GM19043 (cell line): ENCODE results near the gene MZT2B.
A peak's percentile ranks its signal among the peaks of the same experiment; 100 is the strongest.
"Not testable (repeated sequence)": the region's sequence is repeated elsewhere in the genome, so short reads cannot be mapped to it uniquely, and the experiment has no call there.

Source experiments
- ATAC-seq: cut with Tn5 transposase; IDR thresholded peaks from one replicate; pipeline ENCODE4 v1.9.1; 2021; ENCODE audit warnings: low read depth; ENCODE audit not compliant: unreplicated experiment

MZT2B gene

GRCh38 chr2:130152136-130152815 lies 29.8 kb upstream of the MZT2B start:
- ATAC-seq: not testable (repeated sequence)

DNA sequence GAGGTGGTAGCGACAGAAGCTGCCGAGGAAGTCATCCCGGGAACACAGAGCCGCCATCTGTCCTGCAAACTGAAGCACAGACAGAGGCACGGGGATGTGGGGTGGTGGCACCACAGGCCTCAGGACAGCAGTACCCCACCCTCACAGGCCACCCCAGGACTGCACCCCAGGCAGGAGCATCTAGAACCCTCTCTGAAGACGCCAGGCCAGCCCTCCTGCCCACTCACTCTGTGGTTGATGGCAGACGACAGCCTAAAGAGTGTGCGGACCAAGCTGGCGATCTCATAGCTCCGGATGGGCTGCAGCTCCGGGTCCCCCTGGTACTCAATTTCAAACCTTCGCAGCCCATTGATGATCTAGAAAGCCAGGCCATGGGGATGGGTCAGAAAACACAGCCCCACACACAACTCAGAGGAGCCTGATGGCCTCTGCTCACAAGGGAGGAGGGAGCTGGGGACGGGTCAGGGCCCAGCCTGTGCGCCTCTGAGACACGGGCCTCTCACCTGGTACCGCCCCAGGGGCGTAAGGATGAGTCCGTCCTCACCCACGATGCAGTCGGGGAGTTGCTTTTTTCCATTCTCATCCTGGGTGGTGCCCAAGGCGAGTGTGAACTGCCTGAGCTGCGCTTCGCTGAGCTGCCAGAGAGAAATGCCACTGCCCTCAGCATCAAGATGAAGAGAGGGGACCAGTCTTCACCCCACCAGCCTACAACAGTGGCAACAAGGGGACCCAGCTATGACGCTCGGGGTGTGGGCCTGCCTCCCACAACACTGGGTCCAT lies 29.1 kb upstream of the MZT2B start:
- ATAC-seq: no peak

DNA sequence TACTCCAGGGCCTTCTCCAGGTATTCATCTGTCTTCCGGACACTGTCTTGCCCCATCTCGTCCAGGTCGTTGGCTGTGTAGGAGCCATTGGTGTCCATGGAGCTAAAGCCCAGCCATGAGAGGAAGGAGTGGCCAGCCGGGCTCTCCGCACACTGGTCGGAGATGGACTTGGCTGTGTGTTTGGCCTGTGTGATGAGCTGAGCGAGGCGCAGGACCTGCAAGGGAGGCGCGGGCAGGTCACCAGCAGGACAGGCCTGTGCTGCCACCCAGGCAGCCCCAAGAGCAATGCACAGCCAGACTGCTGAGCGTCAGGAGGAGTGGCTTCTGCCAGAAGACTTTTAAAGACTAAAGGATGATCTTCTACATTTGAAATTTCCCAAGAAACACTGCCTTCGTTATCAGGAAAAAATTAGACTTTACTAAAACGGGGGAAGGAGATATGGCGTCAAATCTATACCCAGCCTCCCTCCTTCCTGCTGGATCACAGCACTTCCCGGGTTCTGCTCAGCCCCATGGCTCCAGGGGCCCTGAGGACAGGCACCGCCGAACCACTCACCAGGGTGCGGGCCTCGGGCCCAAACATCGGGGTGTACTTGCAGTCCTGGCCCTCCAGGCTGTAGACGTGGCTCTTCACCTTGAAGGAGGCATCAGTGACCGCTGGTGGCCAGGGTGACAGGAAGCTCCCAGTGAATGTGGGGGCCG lies 28.2 kb upstream of the MZT2B start:
- ATAC-seq: not testable (repeated sequence)

DNA sequence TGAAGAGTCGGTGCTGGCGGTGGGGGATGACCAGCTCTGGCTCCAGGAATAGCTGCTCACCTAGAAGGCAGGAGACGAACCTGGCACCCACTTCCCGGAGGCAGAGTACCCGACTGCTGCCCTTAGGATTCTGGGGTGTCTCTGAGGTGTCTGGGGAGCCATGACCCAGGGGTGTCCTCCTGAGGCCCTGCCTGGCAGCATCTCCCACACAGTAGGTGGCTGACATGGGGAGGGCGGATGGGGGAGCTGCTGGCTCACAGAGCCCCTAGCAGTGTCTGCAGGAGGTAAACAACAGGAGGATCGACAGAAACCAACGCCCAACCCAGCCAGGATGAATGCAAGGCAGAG lies 27.7 kb upstream of the MZT2B start:
- ATAC-seq: not testable (repeated sequence)

- ATAC-seq: no peak
These were observed 27.0 kb upstream of the MZT2B start for GRCh38 chr2:130154773-130155765.

DNA sequence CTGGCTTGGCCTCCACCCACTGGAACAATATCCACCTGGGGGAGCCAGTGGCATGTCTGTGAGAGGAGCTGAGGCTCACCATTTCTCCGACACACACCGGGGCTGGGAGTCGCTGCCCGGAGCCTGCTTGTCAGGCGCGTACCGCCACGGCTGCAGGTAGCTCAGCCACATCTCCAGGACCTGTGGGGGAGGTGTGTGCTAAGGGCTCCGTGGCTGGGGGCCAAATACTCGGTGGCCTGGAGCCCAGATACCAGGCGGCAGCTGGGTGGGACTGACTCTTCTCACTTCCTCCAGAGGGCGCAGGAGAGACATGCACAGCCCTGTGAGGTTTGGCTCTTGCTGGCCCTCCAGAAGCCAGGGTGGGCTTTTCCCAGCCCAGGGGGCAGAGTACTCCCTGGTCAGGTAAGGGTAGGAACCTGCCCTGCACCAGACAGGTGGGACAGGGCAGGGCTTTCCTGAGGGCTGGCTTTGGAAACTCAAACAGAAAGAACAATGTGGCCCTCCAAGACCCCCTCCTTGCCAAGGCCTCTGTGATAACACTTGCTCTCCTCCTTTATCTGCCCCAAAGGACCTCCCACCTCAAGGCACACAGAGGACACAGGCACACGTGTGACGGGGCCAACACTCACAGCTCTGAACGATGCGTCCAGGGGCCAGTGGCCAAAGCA lies 26.0 kb upstream of the MZT2B start:
- ATAC-seq: not testable (repeated sequence)

DNA sequence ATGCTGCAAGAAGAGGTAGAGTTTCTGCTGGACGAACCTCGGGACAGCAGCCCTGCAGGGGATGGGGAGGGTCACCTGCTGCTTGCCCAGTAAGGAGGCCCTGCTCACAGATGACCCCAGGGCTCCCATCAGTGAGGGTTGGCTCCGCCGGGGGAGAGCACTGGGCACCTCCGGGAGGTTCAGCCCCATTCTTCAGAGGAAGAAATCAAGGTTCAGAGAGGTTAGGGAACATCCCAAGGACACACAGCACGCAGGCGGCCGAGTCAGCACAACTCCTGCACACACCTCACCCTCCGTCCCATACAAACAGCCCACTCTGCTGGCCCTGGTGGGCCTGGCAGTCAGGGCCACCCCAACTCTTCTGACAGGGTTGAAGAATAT lies 25.4 kb upstream of the MZT2B start:
- ATAC-seq: no peak

DNA sequence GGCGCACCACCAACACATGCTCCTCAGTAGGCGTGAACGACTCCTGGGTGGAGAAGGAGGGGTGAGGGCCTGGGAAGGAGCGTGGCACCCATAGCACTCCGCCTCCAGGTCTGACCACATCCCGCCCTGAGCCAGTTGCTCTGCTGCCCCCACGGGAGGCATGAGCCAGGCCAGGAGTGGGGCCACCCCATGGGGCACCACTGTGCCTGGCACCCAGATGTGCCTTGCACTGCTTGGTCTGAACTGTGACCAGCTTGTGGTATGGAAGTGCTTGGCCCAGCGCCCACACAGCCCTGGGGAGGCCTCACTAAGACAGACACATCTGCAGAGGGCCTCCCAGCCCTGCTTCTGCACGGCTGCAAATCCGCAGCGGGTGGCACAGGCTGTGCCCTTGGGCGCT lies 24.7 kb upstream of the MZT2B start:
- not testable (repeated sequence) for ATAC-seq

GRCh38 chr2:130157825-130158514 lies 24.1 kb upstream of the MZT2B start:
- ATAC-seq: peak; percentile 88

GRCh38 chr2:130158631-130159030 lies 23.4 kb upstream of the MZT2B start:
- ATAC-seq: no peak

GRCh38 chr2:130159376-130159775 lies 22.7 kb upstream of the MZT2B start:
- not testable (repeated sequence) for ATAC-seq

DNA sequence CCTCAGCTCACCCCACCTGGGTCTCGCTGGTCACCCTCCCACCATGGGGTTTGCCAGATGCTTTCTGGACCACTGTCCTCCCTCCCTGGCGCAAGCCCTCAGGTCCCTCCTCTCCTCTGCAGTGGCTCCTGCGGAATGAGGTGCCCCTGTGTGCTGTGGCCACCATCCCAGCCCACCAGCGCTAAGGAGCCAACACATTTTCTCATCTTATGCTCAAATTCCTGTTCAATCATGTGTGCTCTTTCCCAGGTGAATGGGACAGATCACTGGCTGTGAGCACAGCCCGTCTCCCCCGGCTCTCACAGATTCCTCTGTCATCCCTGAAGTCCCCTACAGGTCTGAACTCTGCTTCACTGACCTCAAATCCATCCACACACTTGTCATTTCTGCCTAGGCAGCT lies 21.9 kb upstream of the MZT2B start:
- no peak for ATAC-seq

DNA sequence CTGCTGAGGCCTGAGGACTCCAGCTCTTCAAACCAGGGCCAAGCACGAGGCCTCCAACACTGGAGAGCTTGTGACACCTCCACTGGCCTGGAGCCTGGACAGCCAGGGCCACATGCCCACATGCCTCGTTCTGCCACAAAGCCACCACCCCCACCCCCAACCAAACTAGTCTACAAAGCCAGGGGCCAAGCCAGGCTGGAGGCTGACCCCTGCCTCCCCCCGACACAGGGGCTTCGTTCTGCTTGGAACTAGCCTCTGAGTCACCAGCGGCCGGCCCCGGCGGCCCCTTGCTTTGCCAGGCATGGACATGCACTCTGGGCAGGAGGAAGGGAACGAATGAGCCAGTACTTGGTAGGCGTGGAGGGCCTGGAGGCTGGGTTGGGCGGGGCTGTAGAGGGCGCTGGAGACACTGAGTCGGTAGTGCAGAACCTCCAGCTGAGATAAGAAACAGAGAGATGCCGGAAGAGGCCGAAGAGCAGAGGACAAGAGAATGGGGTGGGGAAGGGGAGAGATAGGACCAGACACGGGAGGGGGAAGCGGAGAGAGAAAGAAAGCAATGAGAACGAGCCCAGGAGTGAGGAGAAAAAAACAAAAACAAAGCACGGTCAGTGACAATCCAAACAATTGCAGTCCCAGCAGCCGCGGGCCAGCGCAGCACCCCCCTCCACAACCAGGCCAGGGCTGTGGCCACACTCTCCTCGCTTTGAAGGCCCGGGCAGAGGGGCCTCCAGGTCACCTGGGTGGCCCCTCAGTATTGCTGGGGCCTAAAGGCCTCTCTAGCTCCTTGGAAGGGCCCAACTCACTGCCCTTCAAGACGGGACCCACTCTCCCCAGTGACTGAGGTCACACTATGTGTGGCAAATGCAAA lies 21.0 kb upstream of the MZT2B start:
- not testable (repeated sequence) for ATAC-seq

DNA sequence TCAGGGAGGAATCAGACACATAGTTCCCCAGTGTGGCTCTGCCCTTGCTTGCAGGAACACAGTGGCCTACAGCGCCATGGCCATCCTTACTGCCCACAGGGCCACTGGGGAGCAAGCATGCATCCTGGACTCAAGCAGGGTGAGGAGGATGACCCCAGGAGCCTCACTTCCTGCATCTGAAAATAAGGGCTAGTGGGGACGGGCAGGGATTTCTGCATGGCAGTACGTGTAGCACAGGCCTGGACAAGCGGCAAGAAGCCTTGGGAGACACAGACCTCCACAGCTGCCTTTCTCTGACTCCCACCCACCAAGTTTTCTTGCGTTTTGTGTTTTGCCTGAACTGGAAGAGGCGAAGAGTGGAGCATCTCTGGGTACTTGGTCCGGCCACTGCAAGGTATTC lies 19.6 kb upstream of the MZT2B start:
- ATAC-seq: not testable (repeated sequence)

DNA sequence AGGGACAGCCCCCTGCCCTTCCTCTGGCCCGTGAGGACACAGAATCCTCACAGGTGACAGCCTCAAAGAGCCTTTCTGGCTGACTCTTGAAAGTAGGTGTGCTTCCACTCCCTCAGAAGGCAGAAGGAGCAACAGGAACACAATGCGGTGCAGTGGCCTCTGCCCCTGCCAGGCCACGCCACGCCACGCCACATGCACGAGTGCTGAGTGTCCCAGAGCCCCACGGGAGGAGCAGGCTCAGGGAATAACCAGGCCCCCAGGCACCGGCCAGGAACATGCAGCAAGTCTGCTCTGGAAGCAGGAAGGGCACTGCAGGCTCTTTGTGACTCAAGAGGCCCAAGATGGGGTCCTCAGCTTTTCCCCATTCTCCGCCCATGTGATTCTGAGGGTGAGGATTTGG lies 19.1 kb upstream of the MZT2B start:
- ATAC-seq: no peak

DNA sequence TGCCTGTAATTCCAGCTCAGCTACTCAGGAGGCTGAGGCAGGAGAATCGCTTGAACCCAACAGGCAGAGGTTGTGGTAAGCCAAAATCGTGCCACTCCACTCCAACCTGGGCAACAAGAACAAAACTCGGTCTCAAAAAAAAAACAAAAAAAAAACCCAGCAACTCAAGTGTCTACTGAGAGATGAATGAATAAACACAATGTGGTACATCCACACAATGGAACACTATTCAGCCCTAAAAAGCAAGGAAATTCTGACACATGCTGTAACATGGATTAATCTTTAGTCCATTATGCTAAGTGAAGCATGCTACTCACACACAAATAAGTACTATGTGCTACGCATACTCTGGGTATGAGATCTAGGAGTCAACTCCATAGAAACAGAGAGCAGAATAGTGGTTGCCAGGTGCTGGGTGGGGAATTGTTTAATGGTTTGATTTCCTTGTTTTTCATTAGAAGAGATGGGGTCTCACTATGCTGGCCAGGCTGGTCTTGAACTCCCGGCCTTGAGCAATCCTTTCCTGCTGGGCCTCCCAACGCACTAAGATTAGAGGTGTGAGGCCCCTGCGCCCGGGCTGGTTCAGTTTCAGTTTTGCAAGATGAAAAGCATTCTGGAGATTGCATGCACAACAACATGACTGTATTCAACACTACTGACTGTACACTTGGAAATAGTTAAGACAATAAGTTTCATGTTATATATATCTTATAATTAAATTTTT lies 16.6 kb upstream of the MZT2B start:
- no peak for ATAC-seq

DNA sequence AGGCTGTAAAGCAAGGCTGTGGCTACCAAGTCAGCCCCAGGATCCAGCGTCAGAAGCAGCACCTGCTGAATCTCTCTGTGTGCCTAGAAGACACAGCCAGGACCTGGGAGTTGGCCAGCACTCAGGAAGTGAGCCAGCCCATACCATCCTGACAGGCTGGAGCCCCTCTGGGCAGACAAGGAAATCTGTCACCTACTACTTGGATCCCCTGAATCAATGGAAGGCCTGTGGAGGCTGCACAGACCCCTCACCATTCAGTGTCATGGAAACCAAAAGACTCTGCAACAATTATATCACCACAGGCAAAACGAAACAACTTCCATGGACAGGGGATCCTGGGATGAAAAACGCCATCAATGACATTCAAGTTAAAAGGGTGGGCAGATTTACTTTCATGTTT lies 15.5 kb upstream of the MZT2B start:
- ATAC-seq: not testable (repeated sequence)

- not testable (repeated sequence) for ATAC-seq
These were observed 12.9 kb upstream of the MZT2B start for GRCh38 chr2:130169163-130169562.
